Putamen (tissue), 1 donor: ENCODE measurements around the gene NDEL1.

ENCODE experiments used
- DNase-seq: peaks from one replicate; pipeline ENCODE4 v3.0.0-alpha.2; 2016; ENCODE audit warnings: low spot score

Gene NDEL1

DNA sequence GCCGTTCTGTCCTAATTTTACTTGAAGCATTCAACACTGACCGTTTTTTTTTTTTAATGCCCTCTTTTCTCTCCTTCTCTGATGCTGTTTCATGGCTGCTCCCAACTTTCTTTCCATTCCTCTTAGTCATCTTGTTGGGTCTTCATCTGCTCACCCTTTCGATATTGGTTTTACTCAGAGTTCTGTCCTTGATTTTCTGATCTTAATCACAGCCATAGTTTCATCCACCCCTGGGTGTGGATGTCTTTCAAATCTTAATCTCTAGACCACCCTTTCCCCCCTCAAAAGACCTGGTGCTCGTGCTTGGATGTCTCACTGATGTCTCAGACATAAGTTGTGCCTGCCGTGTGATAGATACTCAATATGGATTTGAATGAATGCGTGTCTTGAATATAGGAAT, 22.4 kb downstream of the NDEL1 start:
- no peak for DNase-seq

DNA sequence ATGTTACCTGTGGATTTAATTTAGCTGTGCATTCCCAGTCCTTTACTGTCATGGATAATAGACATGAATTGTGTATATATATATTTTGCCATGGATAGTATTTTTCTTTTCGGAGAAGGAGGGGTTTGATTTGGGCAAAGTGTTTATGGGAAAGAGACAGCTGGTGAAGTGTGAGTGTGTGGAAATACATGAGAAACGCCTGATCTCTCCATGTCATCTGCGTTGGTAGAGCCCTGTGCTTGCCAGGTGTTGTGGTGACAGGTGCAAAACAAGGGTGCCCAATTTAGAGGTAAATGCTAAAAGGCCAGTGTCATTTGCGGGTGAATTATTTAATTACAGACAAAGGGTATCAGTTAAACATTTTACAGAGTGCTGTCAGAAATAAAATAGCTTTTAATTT, 23.4 kb downstream of the NDEL1 start:
- DNase-seq, result no peak

DNA sequence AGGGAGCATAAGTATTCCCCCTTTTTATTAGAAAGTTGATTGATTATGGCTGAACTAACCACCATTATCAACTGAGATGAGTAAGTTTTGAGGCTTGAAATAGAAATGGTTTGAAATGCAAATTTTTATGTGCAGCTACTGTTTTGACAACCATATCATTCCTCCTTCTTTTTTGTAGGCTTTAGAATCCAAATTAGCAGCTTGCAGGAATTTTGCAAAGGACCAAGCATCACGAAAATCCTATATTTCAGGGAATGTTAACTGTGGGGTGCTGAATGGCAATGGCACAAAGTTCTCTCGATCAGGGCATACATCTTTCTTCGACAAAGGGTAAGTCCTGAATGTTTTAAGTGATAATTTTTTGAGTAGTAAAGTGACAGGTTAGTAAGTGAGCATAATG, 24.1 kb downstream of the NDEL1 start:
- DNase-seq, result no peak

DNA sequence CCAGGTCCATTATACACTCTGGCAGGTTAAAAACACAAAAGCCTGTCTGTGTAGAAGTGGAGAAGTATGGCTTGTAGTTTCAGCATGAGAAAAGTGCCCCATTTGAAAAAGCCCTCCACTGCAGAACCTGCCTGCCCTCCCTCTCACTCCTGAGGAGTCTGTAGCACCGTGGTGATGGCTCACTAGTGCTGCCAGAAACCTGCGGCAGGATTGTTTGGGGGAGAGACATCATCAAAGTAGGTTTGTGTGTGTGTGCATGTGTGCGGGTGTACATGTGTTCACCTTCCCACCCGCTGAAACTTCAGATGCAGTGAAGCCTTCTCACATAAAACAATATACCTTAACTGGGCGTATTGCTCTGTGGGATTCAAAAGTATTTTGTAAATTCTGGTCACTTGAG, 26.9 kb downstream of the NDEL1 start:
- DNase-seq, result no peak

DNA sequence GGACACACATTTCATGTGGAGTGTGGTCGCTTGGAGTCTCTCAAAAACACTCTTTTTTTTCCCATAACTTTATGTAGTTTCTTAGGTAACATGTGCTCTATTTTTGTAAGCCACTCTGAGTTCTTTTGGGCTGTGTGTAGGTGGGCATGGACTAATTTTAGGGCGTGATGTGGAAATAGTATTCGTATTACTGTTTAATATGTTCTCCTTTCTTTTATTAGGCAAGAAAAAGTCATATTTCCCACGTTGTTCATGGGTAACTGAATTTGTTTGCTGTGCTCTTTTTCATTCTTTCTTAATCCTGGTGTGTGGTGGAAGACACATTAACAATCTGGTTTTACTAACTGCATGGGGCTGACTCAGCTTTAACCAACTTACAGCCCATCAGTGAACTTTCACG, 27.4 kb downstream of the NDEL1 start:
- DNase-seq, result peak; percentile 75

DNA sequence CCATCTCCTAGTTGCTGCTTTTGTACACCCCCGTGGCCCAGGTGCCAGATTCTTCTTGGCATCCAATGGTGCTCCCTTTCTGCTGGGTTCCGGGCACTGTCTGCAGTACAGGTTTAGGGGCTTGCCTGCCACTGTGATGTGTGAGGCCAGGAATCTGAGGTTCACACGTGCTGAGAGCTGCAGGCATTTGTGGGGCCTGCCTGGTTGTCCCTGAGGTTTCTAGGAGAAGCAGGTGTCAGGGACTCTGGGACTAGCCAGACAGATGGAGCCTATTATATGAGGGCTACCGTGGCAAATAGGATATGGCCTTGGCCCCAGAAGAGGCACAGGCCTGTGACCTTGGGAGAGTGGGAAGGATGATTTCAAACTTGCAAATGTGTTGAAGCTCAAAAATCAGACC, 29.3 kb downstream of the NDEL1 start:
- no peak for DNase-seq

DNA sequence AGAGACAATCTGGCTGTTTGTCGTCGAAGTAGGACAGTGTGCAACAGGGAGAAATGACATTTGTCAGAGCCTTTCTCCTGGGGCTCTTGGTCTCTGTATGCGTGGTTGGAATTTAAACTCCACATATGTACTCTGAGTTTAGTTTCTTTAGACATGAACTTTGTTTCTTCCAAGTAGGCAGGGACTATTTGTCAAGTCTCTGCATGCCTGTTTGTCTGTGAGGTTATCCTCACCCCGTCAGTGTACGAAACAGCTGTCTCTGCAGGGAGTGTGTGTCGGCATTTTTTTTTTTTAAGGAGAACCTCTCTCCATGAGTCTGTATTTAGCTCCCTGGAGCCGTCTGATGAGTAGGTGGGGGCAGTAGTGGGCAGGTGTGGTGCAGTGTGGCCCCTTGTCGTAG, 29.7 kb downstream of the NDEL1 start:
- DNase-seq, result no peak

DNA sequence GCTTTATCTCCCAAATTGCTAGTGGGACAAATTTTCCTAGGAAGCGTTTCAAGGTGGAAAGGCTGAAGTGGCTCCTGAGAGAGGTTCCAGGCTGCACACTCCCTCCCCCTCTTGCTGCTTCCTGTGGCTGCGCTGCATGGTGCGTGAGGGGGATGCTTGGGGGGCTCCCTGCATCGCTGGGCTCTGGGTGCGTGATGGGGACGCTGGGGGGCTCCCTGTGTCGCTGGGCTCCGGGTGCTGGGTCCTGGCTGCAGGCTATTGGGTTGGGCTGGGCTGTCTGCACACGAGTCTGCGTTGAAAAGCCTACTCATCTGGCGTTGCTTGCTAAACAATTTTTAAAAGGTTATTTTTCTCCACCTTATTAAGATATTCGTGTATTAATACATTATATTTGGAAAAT, 30.1 kb downstream of the NDEL1 start:
- DNase-seq, result no peak

DNA sequence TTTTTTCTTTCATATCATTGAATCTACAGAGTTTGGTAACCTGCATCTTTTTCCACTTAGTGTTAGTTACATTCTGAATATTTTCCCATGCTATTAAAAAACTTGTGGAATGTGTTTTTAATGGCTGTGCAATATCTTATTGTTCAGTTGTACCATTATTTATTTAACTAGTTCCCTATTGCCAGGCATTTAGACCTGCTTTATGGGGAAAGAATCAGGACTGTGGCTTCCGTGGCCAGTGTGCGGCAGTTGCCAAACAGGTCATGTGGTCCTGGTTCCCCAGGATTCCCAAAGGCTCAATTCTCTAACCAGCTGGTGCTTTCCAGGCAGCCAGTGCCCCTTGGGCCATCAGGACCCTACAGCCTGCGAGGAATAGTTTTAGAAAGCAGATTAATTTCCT, 30.8 kb downstream of the NDEL1 start:
- no peak for DNase-seq

DNA sequence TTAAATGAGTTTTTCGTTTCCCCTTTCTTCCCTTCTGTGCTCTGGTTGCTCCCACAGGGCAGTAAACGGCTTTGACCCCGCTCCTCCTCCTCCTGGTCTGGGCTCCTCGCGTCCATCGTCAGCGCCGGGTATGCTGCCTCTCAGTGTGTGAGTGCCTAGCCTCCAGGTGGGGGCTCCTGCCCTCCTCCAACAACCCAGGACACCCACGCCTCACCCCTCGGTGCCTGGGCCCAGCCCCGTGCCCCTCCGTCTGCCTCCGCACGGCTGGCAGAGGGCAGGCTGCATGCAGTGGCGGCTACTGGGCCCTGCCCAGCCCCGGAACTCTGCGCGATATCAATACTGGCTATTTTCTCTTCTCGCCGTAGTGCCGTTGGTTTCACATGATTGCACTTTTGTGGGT, 31.2 kb downstream of the NDEL1 start:
- DNase-seq, result no peak

DNA sequence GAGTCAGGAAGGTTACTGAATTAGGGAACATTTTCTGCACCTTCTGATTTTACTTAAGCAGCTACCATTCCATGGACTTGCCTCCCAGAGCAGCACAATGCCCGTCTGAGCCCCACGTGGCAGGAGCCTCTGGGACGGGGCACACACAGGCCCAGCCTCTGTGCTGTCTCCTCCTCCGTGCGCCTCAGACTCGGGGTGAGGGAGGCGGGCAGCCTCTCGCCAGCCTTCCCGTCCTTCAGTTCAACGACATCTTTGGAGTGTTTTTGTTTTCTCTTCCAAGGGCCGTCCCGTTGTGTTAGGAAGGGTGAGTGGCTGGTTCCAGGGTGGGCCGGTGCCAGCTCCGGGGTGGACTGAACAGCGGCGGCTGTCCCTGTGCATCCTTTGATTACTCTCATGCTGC, 31.8 kb downstream of the NDEL1 start:
- DNase-seq, result no peak

DNA sequence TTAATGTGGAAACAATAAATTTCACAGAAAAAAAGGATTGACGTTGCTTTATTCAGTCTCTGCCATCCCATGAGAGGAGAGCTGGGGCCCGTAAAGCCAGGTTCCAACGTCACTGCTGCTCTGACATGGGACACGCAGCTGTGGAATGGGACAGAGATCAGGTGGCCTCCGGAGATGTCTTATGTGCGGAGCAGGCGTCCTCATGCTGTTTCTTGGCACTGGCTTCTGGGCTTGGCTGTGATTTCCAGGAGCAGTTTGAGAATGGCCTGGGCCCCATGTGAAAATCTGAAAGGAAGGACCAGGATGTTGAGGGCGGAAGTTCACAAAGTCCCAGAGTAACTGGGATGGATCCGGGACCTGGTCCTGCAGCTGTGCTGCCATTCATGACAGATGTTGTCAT, 32.4 kb downstream of the NDEL1 start:
- DNase-seq, result no peak

DNA sequence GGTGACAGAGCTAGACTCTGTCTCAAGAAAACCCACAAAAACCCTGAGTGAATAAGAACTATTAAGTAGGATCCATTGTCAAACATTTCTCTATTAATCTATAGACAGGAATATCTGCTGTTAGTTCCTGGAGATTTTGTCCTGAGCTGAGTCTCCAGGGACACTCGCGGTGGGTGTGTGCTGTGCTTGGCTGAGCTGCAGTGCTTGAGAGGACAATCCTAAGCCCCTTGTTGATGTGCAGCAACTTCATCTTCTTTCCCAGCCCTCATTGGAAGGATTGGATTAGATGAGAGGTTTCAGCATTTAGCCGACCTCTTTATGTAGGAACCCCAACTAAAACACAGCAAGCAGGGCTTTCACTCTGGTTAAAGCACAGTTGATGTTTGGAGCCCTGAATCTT, 33.3 kb downstream of the NDEL1 start:
- DNase-seq, result no peak

DNA sequence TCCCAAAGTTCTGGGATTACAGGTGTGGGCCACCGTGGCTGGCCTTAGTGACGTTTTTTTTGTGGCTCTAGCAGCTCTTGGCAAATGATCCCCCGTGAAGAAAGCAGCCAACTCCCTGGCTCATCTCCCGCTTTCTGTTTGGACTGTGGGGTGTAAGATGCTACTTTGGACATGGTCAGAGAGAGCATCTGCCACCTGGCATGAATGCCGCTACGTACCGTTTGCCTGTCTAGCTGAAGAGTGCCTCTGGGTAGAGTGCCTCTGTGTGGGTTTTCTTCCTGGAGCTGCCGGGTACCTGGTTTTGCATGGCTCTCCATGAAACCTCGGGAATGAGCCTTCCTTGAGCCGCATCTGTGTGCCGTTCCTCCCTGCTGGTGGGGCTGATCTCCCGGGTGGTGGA, 34.3 kb downstream of the NDEL1 start:
- no peak for DNase-seq

DNA sequence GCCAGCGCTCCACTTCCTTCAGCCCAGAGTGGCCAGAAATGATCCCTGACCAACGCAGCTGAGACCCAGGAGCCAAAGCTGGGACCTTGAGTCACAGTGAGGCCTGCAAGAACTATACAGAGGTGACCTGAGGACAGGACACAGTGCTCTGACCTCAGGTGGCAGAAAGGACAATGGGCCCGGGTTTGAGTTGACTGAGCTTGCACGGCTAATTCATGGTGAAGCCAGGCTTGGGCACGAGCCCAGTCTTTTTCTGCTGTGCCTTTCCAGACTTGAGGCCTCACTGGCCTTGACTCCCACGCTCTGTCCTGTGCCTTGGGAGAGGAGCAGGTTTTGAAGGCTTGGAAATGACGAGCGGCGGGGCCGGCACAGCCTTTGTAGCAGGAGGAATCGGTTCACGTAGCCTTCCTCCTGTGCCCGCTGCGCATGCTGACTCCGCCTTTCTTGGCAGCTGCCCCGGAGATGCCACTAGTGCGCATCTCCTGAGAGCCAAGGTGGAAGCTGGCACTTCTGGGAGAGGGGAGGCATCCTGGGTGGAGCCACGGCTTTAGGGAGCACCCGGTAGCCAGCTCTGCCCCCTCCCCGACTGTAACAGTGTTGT, 34.9 kb downstream of the NDEL1 start:
- no peak for DNase-seq

DNA sequence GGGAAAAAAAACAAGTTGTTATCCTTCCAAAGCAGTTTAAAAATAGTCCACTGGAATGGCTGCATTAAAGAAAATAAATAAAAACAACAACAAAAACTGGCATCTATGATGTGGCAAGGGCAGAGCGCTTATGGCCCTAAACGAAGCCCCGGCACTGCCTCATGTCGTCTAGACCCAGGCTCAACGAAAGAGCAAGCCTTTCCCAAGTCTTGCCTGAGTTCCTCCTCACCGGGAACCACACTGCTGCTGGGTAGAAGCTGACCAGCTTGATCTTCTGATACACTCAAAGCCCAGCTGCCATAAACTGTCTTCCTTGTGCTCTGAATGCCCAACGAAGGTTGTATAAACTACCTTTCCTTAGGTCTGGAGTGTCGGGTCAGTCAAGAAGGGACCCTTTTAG, 37.0 kb downstream of the NDEL1 start:
- DNase-seq, result no peak

DNA sequence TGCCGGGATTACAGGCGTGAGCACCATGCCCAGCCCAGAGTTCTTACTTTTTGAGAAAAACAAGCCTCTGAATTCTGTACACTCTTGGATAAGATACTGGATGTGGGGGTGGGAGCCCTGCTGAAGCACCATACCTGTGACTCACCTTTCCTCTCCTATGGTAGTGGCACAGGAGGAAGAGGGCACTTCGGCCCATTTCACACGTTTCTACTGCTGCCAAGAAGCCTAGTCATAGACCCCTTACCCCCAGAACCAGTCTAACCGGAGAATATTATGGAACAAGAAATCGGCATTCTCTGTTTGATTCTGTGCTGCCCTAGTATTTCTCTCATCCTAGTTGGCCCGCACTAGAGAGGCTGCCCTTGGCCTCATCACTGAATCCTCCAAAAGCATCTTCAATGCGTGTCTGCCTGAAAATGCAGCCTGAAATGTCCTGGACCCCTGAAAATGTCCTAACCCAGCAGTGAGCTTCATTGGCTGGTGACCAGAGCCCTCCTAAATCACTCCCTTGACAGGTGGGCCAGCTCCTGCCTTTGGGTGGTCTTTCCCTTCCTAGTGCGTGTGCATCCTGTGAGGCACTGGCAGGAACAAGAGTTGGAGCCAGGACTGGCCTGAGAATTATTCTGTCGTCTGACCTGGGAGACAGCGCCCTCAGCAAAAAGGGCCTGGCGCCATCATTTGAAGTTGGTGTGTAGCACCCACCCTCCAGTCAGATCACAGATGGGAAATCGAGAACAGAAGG, 37.9 kb downstream of the NDEL1 start:
- DNase-seq, result no peak

DNA sequence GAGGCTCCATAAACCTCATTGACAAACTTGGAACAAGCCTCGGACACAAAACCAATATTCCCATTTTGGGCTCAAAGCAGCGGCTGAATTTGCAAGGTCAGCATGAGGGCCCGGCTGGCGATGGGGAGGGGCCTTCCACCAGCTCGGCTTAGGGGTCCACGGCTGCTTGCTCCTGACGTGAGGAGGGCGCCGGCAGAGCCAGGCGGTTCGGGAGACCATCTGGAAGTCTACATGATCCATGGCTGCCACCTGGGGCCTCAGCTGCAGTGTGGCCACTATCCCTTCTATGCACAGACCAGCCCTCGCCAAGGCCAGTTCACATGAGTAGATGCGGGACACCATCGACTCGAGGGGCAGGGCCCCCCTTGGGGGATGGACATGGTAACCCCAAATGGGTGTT, 39.1 kb downstream of the NDEL1 start:
- DNase-seq, result no peak

DNA sequence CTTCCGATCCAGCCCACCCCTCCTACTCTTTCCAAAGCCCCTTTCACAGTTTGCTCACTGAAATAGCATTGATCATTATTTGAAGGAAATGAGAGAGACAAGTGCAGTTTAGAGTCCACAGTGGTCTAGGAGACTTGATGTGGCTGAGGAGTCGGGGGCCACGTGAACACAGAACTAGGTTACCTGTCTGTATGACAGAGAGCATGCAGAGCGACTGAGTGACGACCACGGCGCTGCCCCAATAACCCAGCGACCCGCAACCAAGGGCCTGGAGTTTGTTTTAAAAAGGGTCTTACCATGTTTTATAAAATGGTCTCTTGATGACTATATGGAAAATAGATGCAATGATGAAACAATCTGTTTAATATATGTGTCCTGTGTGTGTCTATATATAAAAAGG, 39.5 kb downstream of the NDEL1 start:
- no peak for DNase-seq

DNA sequence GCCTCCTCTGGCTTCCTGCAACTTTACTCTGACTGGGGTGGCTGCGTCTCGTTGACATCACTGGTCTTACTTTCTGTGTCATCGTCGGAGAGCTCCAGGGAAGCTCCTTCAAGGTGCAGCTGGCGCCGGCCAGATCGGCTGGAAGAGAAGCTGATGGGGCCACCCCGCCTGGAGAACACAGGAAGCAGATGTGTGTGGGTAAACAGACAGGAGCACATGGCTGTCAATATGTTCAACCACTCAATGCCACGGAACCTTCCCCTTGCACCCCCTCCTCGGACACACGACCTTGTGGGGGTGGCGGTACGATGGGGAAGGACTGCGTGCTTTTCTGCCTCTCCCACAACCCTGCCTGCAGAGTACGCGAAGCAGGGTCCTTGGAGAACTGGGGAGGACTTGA, 40.1 kb downstream of the NDEL1 start:
- DNase-seq, result no peak

DNA sequence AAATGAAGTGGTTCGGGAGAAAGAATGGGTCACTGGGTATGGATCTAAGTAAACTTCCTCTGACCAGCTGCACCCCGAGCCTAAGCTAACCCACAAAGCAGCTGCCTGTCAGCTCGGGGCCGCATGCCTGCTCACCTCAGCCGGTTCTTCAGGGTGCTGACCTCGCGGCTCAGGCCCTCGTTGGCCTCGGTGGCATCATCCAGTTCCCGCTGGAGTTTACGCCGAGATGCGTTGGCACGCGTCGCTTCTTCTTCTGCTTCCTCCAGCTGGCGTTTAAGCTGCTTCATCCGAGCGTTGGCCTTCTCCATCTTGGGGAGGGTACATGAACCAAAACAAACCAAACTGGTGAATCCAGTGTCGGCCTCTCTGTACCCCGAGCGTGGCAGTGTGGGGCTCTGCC, 41.1 kb downstream of the NDEL1 start:
- no peak for DNase-seq

DNA sequence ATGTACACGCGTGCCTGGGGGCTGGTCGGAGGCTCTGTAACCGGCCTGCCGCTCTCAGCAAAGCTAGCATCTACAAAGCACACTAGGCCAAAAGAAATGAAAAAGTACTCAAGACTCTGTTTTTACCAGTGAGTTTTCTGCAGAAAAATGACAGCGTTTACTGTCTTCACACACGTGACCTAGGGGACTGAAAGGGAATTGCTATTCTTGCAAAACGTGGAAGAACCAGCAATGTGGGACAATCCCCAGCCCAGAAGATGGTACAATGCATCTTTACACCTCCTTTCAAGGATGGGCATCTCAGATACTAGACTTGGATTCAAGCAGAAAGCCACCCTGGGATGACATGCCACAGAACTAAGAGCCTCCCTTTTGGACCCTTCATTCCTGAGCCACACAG, 41.5 kb downstream of the NDEL1 start:
- no peak for DNase-seq

DNA sequence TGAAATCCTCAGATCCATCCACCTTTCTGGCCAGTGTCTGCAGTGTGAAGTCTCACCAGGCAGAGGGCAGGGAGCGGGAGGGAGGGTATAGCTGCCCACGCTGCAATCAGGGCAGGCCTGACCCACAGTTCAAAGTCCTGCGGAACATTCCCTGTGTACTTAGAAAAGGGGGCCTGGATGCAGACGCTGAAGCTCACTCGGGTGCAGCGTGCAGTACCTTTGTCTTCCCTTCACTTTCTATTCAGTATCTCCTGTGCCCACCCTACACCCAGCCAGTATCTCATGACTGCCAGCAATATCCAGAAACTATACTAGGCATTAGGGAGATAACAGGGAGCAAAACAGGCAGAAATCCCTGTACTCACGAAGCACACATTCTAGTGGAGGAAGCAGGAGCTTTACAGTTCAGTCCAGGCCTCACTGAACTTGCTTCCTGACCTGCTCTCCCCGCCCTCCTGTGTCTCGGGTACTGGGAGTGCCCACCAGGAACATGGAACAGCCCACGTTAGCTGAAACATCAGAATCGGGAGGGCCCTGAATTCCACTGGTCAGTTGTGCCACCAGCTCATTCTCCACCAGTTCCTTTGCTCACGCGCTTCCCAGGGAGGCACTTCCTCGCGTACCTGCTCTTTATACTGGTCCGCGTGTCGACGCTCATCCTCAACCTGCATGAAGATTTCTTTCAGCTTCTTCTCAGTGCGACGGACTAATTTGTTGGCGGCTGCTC, 42.2 kb downstream of the NDEL1 start:
- DNase-seq, result no peak
